GM19099 (cell line): ENCODE results near the gene BTBD9.

Experiments used
- POLR2A ChIP-seq: IDR thresholded peaks from 3 replicates; pipeline ENCODE4 v1.6.1; 2011; ENCODE audit warnings: low read depth; ENCODE audit not compliant: insufficient read length; ENCODE audit errors: extremely low read depth

BTBD9 gene

DNA sequence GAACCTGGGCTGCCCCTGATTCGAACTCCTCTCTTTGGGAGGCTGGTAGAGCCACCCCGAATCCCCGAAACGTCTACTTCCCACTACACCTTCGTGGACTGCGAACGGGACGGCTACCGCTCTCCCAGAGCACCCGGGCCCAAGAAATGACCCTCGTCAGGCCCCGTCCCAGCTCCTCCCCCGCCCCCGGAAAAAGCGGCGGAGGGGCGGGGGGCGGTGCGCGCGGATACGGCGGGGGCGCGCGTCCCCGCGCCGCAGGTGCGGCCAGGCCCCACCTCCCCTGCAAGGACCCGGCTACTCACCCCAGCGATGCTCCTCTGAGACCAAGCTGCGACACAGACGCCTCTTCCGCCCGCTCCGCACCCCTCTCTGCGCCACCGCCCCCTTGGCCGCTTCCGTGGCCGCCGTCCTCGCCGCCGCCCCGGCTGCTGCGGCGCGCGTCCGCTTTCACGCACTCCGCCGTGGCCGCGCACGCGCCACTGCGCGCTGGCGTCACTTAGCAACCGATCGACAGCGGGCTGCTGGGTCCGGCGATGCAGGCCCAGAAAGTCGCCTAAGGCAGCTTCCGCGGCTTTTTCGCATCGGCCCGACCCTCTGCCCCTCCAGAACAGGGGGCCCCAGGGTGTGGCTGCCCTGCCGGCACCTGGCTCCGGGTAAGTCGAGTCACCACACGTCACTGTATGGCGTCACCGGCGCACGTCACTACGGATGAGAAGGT lies at the start of gene BTBD9:
Gene BTBD9 (minus strand): TSS at position 432 of the 718 bp plus-strand sequence.
- peak; percentile 60 for TF ChIP-seq POLR2A

DNA sequence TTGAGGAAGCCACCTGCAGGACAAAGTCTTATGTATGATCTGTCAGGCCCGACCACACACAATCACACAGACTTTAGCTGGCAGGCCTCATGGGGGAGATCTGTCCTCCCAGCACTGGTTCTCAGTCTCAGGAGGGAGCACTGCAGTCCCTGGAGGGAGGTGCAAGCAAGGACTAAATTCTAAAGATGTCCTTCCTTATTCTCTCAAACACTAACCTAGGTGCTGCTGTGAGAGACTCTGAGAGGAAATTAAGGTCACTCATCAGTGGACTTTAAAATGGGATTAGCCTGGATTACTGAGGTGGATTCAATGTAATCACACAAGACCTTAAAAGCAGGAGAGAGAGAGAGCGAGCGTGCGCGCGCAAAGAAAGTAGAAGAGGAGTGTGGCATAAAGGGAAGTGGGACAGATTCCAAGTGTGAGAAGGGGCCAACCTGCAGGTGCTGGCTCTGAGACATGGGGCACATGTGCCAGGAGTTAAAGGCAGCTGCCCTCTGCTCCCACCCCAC lies 48.9 kb upstream of the BTBD9 start:
- TF ChIP-seq POLR2A: no peak

GRCh38 chr6:38687549-38687948 lies 47.8 kb upstream of the BTBD9 start:
- TF ChIP-seq POLR2A: no peak

DNA sequence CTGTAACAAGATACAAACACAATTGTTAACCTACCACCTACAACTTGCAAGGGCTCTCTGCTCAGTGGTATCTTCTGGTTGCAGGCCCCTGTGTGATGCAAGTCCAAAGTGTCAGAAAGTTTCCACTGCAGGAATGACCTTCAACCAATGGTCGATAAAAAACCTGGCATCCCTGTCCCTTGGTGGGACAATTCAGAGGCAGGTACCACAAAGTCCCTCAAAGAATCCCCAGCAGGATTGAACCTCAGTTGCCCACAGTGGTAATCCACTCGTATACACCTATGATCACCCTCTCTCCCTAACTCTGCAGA lies 47.3 kb upstream of the BTBD9 start:
- TF ChIP-seq POLR2A: no peak

GRCh38 chr6:38686270-38687042 lies 46.7 kb upstream of the BTBD9 start:
- no peak for TF ChIP-seq POLR2A

DNA sequence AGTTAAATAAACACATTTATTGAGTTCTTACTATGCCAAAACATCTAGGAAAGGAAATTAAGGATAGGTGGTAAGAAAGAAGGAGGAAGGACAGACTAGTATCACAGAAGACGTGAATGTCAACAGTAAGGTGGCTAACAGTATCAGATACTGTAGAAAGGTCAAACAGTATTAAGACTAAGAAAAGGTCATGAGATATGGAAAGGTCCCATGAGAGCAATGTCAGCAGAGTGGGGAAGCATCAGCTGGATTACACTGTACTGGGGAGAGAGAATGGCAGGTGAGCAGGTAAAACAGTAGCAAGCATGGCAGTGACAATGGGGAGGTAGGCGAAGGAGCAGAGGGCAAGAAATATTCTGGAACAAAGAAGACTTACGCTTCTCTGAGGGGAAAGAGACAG lies 45.2 kb upstream of the BTBD9 start:
- no peak for TF ChIP-seq POLR2A

DNA sequence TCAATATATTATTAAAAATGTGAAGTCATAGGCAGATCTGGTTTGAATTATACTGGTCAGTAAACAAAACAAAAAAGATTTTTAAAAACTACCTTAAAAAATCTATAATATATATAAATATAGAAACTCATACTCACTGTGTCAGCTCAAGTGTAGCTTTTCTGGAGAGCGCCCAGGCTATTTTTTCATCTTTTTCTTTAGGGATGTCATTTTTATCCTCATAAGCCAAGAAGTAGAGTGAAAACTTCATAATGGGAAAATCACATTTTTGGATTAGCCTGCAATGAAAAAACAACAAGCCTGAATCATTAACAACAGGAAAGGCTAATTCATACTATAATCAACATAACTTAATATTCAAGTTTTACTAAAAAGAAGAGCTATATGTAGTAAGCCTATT lies 44.5 kb upstream of the BTBD9 start:
- TF ChIP-seq POLR2A: no peak

GRCh38 chr6:38681850-38682249 lies 42.1 kb upstream of the BTBD9 start:
- TF ChIP-seq POLR2A: no peak

DNA sequence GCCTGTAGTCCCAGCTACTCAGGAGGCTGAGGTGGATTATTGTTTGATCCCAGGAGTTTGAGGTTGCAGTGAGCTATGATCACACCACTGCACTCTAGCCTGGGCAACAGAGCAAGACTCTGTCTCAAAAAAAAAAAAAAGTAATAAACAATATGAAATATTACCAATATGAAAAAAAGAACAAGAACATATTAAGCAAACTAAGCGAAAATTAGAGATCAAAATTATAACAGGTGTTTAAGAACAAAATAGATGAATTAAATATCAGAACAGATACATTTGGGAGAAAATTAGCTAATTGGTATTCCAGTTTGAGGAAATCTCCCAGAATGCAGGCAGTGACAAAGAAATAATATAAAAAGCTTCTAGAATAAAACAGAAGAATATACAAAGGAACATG lies 39.9 kb upstream of the BTBD9 start:
- TF ChIP-seq POLR2A: no peak

GRCh38 chr6:38678178-38678760 lies 38.5 kb upstream of the BTBD9 start:
- TF ChIP-seq POLR2A: no peak

DNA sequence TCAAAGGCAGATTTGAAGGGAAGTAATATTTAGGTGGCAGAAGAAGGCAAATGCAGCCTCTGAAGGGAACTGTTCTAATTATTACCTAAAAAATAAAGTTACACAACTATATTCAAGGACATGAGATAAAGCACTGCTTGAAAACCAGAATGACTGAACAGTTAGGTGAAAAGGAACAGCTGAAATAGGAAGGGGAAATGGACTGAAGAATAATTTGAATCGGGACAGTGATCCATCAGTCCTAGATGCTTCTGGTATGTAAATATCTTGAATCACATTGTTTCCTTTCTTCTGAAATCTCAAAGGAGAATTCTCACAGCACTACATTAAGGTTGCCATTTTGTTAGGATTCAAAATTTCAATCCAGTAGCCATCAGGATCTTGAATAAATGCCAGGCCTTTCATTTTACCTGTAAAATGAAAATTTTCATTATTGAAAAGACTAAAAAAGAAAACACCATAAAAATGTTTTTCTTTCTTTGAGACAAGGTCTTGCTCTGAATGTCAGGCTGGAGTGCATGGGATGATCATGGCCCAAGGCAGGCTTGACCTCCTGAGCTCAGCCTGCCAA lies 37.3 kb upstream of the BTBD9 start:
- no peak for TF ChIP-seq POLR2A

DNA sequence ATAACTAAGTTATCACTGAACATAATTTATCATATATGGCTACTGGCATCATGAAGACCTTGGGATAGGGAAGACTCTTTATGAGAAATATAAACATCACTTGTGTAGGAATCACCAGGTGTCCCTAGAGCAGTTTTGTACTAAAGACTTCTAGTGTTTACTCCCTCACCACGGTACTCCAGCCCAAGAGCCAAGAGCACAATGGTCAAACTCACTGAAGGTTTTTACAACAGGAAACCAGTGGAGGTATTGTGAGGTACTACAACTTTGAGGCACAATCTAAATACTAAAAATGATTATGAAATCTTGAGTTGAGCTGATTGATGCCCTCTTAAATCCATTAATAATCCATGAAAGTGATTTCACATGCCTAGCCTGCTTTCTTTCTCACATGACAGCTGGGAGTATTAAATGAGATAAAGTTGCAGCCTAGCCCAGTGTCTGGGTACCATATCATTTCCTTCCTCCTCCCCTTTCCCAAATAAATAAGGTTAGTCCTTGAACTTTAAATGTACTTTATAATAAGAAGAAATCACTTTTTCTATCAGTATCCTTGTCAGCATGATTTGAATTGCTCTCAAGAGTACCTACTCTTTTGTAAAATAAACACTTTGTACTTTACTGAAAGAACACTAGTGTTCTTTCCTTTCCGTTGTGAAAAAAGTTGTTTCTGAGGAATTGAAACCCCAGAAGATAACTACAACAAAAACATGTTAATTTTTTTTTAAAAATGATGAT lies 36.7 kb upstream of the BTBD9 start:
- no peak for TF ChIP-seq POLR2A

DNA sequence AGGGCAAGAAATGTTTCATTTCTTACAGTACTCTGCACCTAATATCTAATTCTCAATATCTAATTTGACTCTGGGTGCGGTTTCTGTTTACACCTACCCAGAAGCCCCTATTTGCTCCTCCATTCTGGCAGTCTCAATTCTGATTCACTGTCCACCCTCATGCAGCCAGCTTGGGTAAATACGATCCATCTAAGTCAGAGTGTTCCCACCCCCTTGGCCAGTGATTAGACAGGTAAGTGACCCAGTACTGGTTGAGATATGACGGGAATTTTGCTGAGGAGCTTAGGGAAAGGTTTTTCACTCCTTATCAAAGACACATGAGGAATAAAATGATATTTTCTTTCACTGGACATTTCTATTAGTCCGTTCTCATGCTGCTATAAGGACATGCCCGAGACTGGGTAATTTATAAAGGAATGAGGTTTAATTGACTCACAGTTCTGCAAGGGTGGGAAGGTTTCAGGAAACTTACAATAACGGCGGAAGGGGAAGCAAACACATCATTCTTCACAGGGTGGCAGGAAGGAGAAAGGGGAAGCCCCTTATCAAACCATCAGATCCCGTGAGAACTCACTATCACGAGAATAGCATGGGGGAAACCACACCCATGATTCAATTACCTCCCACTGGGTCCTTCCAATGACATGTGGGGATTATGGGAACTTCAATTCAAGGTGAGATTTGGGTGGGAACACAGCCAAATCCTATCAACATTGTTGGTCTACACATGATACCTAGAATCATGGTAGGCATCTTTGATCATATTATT lies 33.9 kb upstream of the BTBD9 start:
- TF ChIP-seq POLR2A: no peak

DNA sequence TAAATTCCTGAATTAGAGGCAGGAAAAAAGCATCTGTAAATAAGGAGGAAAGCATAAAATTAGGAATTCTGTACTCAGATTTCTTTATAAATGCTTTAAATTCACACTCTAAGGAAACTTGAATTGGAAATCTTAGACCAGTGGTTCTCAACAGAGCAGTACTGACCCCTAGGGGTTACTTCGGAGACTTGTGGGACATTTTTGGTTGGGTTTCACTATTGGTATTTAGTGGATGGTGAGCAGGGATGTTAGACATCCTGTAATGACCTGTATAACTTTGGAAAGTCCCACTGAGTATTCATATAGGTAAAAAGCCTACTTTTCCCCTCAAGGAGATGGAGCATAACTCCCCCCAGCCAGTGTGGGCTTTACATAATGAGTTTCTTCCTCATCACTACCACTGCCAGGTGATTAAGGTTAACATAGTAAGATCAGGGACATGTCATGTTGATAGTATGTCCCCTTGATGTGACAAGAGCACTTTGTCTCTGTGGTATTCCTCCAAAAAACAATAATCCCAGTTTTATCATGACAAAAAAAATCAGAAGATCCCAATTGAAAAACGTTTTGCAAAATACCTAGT lies 32.2 kb upstream of the BTBD9 start:
- no peak for TF ChIP-seq POLR2A
